Left kidney (tissue), 2 donors: Measurements from ENCODE around the gene ADPRHL1. TPM values are rescaled to one million over a fixed set of nuclear protein-coding genes. Genes with fewer than 3 reads are reported as not detected.

ENCODE experiments used
- DNase-seq: peaks from one replicate; pipeline ENCODE4 v3.0.0-alpha.2; 2013
- polyA plus RNA-seq: library from polyadenylated mRNA; unstranded; fragments of 120-200 nt; gene quantifications from one replicate; pipeline ENCODE4 v1.2.1, GENCODE V29; 2013; ENCODE audit not compliant: insufficient read length

The ADPRHL1 gene
- polyA plus RNA-seq, 1 donor: 5.2 TPM

DNA sequence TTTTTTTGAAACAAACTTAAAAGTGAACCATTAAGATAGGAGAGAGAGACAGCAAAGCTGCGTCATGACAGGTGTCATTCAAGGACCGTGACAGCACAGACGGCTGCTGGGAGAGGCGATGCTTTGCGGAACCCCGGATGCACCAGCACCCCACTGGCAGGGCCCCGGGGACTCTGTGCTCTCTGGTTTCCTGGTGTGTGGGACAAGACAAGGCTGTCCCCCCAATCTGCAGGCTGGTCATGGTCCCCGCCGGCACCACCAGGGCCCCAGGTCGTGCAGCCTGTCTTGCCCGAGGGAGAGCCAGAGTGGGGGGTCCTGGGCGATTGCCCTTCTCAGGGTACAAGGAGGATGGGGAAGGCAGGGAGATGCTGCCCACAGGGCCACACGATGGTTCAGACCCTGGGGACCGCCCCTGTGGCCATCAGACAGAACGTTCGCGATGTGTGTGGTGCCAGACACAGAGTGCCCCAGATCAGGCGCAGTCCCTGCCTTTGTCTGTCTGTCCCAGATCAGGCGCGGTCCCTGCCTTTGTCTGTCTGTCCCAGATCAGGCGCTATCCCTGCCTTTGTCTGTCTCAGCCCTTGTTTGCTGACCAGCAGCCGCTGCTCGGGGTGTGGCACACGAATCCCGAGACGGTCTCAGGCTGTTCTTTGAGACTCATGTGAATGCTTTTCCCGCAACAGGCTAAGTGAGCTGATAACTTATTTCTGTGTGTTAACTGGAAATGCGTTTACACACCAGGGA, 36.1 kb downstream of the ADPRHL1 start:
- DNase-seq: no peak

GRCh38 chr13:113415825-113416224, 37.5 kb downstream of the ADPRHL1 start:
- DNase-seq: no peak

GRCh38 chr13:113415032-113415431, 38.3 kb downstream of the ADPRHL1 start:
- DNase-seq: no peak

- DNase-seq: no peak
Observed at GRCh38 chr13:113414335-113414734, 39.0 kb downstream of the ADPRHL1 start.

- DNase-seq: no peak
Observed at GRCh38 chr13:113413898-113414282, 39.4 kb downstream of the ADPRHL1 start.

- no peak for DNase-seq
Observed at GRCh38 chr13:113413178-113413897, 40.0 kb downstream of the ADPRHL1 start.

- no peak for DNase-seq
Observed at GRCh38 chr13:113412440-113412839, 40.8 kb downstream of the ADPRHL1 start.

DNA sequence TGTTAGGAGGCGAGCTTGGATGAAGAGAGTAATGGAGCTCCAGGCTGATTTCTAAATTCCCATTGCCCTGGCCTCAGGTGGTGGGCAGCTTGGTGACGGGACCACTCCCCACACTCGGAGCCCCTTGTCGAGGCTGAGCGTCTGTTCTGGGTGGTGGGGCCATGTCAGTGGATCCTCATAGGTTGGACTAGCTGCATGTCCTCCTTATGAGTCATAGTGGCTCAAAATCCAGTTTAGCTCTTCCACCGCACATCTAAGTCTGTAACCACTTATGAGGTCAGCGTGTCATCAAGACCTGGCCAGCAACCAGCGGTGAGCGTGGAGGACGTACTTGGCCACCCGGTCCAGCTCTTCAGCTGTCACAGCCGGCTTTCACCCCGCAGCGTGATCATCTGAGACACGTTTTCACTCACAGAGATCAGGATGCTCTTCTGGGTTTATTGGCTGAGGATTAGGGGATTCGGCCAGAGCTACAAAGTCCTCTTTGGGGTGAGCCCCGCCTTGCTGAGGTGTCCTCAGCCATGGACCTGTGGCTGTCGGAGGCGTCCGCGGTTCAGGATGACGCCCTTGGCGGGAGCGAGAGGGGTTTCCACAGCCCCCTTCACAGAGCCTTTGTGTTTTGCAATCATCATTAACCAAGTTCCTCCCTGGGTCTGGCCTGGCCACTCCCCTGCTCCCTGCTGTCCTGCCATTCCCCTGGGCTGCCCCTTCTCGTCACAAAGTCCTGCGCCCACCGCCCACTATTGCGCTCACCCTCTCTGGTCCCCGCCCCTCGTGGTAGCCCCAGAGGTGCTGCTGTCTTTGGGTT, 41.9 kb downstream of the ADPRHL1 start:
- DNase-seq: no peak

- peak; percentile 68 for DNase-seq
Observed at GRCh38 chr13:113410472-113411201, 42.7 kb downstream of the ADPRHL1 start.

- no peak for DNase-seq
Observed at GRCh38 chr13:113408562-113408961, 44.7 kb downstream of the ADPRHL1 start.

DNA sequence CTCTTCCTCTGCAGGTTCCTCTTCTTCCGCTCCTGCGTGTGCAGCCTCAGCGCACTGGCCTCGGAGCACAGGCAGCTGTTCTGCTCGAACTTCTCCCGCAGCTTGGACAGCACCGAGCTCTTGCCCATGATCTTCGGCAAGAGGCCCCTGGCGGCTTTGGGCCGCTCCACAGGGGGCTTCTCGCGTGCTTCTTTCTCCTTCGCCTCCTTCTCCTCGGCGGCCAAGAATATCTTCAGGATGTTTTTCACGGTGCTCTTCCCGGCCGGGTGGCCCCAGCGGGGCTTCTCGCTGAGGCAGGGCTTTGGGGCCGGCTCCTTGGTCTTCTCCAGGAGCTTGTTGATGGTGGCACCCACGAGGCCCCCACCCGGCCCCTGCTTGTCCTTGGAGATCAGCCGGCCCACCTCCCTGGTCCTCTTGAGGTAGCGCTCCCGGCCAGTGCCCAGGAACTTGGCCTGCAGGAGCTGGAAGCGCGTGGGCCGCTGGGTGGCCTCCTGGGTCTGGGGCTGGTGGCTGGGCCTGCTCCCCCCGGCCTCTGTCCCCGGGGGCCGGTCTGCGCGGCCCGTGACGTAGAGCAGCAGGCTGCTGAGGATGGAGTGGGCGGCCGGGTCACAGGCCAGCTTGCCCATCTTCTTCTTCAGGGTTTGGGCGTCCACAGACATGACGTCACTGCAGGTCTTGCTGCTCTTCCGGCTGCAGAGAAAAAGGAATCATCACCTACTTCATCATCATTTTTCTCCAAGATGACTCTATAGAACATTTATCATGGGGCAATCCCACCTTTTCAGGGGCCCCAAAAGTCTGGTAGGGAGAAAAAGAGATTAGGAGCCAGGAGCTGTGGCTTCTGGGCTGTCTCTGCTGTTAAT, 45.5 kb downstream of the ADPRHL1 start:
- DNase-seq: no peak

DNA sequence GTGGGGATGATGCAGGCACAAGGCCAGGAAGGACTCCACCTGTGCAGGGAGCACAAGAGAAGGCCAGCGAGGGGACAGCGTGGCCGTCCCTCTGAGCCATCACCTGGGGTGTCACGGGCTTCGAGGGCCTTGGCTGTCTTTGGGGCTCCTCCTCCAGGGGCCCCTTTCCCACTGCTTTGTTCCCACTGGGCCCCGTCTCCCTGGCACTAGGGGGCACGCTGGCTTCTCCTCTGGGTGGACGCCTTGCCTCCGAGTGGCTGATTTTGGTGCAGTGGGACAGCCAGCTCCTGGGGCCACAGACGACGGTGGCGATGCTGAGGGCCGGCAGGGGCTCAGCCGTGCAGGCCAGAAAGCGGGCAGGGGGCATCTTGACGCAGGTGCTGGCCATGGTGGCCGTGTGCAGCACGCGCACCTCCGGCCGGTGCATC, 46.2 kb downstream of the ADPRHL1 start:
- DNase-seq: no peak

- DNase-seq: no peak
Observed at GRCh38 chr13:113406321-113407102, 46.8 kb downstream of the ADPRHL1 start.

DNA sequence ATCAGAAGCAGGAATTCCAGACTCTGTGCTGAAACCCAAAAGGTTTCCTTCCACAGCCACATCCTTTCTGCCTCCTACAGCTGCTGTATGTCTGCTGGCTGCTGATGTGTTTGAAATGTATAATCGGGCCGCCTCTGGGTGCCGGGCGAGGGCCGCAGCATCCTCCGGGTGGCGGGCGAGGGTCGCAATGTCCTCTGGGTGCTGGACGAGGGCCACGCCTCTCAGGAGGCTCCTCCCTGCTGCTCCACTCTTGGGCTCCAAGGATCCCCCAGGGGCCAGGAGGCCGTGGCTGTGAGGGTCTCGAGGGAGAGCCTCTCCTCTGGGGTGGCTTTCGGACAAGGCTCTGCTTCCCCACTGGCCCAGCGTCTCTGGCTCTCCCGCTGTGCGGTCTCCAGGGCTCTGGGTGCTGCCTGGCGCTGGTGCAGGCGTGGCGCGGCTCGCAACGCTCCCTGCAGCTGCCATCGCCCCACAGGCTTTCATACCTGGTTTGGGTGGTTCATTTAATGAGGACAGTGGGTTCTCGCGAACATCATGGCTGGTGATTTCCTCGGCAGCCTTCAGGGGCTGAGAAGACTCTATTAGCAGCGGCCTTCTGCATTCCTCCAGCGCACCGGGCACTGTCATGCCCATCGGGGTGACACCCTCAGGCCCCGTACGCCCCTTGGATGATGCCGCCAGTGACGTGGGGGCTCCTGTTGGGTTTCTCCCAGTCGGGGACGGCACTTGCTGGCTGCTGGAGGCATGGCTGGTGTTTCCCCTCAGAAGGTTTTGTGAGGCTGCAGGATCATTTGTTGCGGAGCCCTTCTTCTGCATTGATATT, 47.6 kb downstream of the ADPRHL1 start:
- DNase-seq: no peak

DNA sequence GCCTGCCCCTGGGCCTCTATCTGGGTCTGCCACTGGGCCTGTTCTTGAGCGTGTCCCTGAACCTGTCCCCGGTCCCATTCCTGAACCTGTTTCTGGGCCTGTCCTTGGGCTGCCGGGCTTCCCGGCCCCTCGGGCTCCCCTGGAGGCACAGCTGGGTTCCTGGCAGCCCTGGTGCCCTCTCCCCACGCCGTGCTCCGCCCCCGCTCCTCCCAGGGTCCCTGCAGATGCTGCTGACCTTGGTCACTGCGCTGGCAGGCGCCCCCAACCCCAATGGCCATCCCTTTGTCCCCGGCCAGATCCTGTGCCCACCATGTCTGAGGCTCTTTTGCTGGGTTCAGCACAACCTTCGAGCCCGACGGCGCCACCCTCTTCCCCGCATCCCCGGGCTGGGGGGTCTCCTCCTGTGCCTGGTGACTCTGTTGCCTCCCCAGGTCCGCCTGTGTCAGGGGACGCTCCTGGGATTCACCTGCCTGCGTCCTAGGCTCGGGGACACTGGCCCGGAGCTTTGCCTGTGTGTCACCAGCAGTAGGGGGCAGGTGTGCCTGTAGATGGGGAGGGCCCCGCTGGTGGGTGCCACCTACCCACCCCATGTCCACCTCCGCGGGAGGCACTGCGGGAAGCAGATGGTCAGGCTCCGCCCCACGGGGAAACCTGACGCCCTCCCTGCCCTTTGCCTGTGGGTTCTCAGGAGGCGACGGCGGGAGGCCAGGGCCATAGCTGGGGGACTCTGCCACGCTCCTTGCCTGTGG, 48.4 kb downstream of the ADPRHL1 start:
- no peak for DNase-seq

DNA sequence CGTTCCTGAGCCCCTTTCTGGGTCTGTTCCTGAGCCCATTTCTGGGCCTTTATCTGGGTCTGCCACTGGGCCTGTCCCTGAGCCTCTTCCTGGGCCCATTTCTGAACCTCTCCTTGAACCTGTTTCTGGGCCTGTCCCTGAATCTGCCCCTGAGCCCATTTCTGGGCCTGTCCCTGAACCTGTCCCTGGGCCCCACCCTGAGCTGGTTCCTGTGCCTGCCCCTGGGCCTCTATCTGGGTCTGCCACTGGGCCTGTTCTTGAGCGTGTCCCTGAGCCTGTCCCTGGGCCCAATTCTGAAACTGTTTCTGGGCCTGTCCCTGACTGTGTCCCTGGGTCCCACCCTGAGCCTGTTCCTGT, 48.9 kb downstream of the ADPRHL1 start:
- no peak for DNase-seq

DNA sequence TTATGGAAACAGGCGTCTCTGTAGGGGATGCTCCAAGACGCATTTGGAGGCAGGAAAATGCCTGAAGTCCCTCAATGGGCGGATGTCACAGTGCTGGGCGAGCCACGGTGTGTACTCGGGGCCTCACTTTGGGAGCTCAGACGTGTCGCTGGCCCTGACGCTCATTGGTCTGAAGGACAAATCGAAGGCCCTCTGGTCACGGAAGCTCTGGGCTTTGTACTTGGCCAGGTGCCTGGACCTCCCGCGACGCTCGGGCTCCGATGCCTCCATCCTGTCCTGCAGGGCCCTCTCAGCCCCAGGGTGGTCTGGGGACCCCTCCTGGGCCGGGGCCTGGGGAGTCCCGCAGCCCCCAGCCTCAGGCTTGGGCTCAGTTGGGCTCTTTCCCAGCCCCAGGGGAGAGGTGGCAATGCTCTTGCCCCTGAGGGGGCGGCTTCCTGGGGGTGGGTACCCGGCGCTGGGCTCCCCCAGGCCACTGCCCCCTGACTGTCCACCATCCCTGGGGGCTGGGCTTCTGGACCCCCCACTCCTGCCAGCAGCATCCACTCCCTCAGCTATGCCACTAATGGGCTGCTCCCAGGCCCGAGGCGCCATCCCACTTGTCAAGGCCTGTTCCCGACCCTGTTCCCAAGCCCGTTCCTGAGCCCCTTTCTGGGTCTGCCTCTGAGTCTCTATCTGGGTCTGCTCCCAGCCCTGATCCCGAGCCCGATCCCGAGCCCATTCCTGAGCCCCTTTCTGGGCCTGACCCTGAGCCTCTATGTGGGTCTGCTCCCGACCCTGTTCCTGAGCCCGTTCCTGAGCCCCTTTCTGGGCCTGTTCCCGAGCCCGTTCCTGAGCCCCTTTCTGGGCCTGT, 49.8 kb downstream of the ADPRHL1 start:
- no peak for DNase-seq
